ENCODE measurements around the gene TRIM2. TPM values are rescaled to one million over a fixed set of nuclear protein-coding genes. Genes with fewer than 3 reads are reported as not detected.

TRIM2 gene
- total RNA-seq, 1 donor from 2014 or later: 20.2 TPM

DNA sequence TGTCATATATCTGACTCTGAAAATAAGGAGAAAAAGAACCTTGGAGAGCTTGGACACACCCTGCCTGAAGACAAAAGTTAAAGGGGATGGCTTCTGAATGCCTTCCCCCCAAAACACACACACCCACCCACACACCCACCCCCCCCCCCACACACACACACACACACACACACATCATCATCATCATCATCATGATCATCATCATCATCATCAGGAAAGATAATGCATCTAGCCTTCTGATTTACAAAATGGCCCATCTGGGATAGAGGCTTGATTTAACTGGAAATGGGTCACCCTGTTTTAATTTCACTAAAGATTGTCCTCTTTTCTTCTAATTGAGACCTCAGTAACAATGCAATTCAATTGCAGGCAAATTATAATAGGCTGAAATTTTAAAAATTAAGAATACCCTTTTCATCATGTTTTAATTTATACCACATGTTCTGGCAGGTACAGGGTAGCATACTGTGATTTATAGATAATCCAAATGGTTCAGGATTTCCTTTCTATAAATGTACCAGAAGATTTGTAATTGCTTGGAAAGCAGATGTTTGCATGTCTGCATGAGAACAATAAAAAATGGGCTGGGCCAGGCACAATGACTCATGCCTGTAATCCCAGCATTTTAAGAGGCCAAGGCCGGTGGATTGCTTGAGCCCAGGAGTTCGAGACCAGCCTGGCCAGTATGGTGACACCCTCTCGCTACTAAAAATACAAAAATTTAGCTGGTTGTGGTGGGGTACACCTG lies 56.5 kb downstream of the TRIM2 start:
- H3K27ac ChIP-seq (replicated peaks): no peak overlapping the region
- H3K4me1 ChIP-seq: peaks cover 15% of the 10 kb centered on the region
- no peak overlapping the region for H3K4me3 ChIP-seq
- H3K36me3 ChIP-seq: no peaks in the 10 kb centered on the region
- intact Hi-C loops (cut with micrococcal nuclease): no loop called here
- no peaks in the 10 kb centered on the region for H3K27me3 ChIP-seq (ENCODE audit: low read depth)
- H3K9me3 ChIP-seq (replicated peaks): peaks cover 14% of the 10 kb centered on the region
- DNase-seq: no peak
- TF ChIP-seq, protein P1, sequence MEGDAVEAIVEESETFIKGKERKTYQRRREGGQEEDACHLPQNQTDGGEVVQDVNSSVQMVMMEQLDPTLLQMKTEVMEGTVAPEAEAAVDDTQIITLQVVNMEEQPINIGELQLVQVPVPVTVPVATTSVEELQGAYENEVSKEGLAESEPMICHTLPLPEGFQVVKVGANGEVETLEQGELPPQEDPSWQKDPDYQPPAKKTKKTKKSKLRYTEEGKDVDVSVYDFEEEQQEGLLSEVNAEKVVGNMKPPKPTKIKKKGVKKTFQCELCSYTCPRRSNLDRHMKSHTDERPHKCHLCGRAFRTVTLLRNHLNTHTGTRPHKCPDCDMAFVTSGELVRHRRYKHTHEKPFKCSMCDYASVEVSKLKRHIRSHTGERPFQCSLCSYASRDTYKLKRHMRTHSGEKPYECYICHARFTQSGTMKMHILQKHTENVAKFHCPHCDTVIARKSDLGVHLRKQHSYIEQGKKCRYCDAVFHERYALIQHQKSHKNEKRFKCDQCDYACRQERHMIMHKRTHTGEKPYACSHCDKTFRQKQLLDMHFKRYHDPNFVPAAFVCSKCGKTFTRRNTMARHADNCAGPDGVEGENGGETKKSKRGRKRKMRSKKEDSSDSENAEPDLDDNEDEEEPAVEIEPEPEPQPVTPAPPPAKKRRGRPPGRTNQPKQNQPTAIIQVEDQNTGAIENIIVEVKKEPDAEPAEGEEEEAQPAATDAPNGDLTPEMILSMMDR (IDR thresholded peaks at IDR 0.05; ENCODE audit: borderline replicate concordance): no peak

DNA sequence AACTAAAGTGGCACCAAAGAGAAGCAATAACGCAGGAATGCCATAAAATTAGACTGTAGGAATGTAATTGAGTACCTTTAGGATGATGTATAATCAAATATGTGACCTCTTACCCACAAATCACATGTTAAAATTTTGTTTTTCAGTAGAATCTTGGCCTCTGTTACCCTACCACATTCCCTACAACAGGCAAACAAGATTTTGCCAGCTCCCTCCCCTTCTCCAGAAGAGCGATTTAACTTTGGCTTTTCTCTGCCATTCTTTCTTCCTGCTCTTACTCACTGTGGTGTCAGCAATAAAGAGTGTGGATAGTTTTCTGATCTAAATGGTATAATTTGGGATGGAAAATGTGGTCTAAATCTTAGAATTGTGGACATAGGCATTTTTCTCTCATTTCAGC lies 57.2 kb downstream of the TRIM2 start:
- intact Hi-C loops (cut with micrococcal nuclease): no loop called here
- peaks cover 15% of the 10 kb centered on the region for H3K4me1 ChIP-seq
- TF ChIP-seq, protein P1 (IDR thresholded peaks at IDR 0.05; ENCODE audit: borderline replicate concordance): no peak
- H3K9me3 ChIP-seq (replicated peaks): peaks cover 14% of the 10 kb centered on the region
- no peak for DNase-seq
- H3K27ac ChIP-seq (replicated peaks): no peak overlapping the region
- H3K27me3 ChIP-seq (ENCODE audit: low read depth): no peaks in the 10 kb centered on the region
- no peaks in the 10 kb centered on the region for H3K36me3 ChIP-seq
- no peak overlapping the region for H3K4me3 ChIP-seq

DNA sequence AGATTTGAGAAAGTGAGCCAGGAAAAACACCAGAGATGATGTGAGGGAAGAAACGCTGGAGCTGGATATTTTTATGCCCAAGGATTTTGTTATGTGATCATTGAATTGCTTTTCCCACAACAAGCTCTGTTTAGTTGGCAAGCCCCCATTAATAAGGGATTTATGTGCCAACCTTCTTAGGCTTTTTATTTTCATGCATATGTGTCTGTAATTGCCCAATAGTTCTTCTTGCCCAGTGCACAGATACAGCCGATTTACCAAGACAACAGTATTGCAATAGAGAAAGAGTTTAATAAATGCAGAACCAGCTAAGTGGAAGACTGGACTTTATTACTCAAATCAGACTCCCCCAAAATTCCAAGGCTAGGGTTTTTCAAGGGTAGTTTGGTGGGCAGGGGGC lies 57.7 kb downstream of the TRIM2 start:
- intact Hi-C loops (cut with micrococcal nuclease): no loop called here
- peaks cover 16% of the 10 kb centered on the region for H3K4me1 ChIP-seq

DNA sequence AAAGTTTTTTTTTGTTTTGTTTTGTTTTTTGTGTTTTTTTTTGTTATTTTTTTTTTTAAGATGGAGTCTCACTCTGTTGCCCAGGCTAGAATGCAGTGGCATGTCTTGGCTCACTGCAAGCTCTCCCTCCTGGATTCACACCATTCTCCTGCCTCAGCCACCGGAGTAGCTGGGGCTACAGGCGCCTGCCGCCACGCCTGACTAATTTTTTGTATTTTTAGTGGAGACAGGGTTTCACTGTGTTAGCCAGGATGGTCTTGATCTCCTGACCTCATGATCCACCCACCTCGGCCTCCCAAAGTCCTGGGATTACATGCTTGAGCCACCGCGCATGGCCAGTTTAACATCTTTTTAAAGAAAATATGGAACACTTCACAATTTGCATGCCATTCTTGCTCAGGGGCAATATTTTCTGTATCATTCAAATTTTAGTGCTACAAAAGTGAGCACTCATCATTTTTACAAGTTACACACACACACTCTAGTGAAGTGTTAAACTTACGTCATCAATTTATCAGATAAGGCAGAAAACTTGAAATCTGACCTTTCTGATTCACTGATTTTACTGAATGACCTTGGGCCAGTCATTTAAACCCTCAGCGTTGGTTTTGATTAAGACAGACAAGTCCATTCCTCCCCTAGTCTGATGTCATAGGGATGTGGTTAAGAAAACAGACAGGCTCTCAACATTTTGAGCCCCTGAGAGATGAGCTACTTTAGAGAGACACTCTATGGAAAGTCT lies 61.2 kb downstream of the TRIM2 start:
- DNase-seq: no peak
- no peaks in the 10 kb centered on the region for H3K27me3 ChIP-seq (ENCODE audit: low read depth)
- no peak overlapping the region for H3K27ac ChIP-seq (replicated peaks)
- peaks cover 14% of the 10 kb centered on the region for H3K9me3 ChIP-seq (replicated peaks)
- peaks cover 20% of the 10 kb centered on the region for H3K4me1 ChIP-seq
- H3K4me3 ChIP-seq: no peak overlapping the region
- TF ChIP-seq, protein P1 (IDR thresholded peaks at IDR 0.05; ENCODE audit: borderline replicate concordance): no peak
- no peaks in the 10 kb centered on the region for H3K36me3 ChIP-seq
- intact Hi-C loops (cut with micrococcal nuclease): no loop called here

More for the DNA sequence above, 57.7 kb downstream of the TRIM2 start:
- H3K4me3 ChIP-seq: no peak overlapping the region
- DNase-seq: no peak
- no peaks in the 10 kb centered on the region for H3K36me3 ChIP-seq
- H3K27me3 ChIP-seq (ENCODE audit: low read depth): no peaks in the 10 kb centered on the region
- H3K27ac ChIP-seq (replicated peaks): no peak overlapping the region
- peaks cover 14% of the 10 kb centered on the region for H3K9me3 ChIP-seq (replicated peaks)
- TF ChIP-seq, protein P1 (IDR thresholded peaks at IDR 0.05; ENCODE audit: borderline replicate concordance): no peak

DNA sequence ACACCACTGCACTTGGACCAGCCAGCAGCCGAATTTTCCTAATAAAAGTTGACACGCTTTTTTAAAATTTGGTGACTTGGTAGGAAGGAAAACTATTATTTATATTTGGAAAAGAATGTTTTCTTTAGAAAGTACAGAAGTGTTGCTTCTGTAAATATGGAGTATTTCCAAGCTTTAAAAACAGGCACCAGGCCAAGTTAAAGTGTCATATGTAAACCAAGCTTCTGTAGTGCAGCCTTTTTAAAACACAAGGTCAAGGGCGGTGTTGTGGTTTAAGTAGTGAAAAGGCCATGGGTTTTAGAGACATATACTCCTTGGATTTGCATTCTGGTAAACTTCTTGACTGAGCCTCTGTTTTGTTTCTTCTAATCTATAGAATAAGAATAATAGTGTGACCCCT lies 62.7 kb downstream of the TRIM2 start:
- DNase-seq: no peak
- Histone ChIP-seq H3K27me3 (ENCODE audit: low read depth) (no peaks in the 10 kb centered on the region), H3K36me3 (peaks cover 2% of the 10 kb centered on the region), H3K4me3 (no peak overlapping the region), H3K4me1 (peaks cover 20% of the 10 kb centered on the region), H3K9me3 (replicated peaks) (peaks cover 5% of the 10 kb centered on the region), H3K27ac (replicated peaks) (no peak overlapping the region)
- TF ChIP-seq, protein P1 (IDR thresholded peaks at IDR 0.05; ENCODE audit: borderline replicate concordance): no peak
- intact Hi-C loops (cut with micrococcal nuclease): no loop called here
